T-helper 22 cell (primary cell): Measurements from ENCODE around the gene SOX10.

Experiments
- DNase-seq: peaks from one replicate; pipeline ENCODE4 v3.0.0-alpha.2; 2020; ENCODE audit warnings: low read depth

SOX10 gene

GRCh38 chr22:37930270-37930951 is 53.9 kb downstream of the SOX10 start:
- DNase-seq: no peak

GRCh38 chr22:37929390-37929789 is 55.0 kb downstream of the SOX10 start:
- DNase-seq: no peak

GRCh38 chr22:37927637-37927936 is 56.8 kb downstream of the SOX10 start:
- no peak for DNase-seq

- no peak for DNase-seq
Measured at GRCh38 chr22:37926771-37927636, 57.4 kb downstream of the SOX10 start.

GRCh38 chr22:37926358-37926757 is 58.0 kb downstream of the SOX10 start:
- no peak for DNase-seq

GRCh38 chr22:37925767-37926166 is 58.6 kb downstream of the SOX10 start:
- no peak for DNase-seq

GRCh38 chr22:37925330-37925729 is 59.0 kb downstream of the SOX10 start:
- DNase-seq: no peak

- DNase-seq: no peak
Measured at GRCh38 chr22:37924386-37925065, 59.8 kb downstream of the SOX10 start.

- DNase-seq: no peak
Measured at GRCh38 chr22:37923927-37924326, 60.4 kb downstream of the SOX10 start.
